GM12878 (cell line): Measurements from ENCODE around the gene IBA57. TPM values are rescaled to one million over a fixed set of nuclear protein-coding genes. Genes with fewer than 3 reads are reported as not detected.
"Not testable (repeated sequence)": the region's sequence is repeated elsewhere in the genome, so short reads cannot be mapped to it uniquely, and the experiment has no call there.

Experiments used
- ATAC-seq: fragments of 200-7000 bp; cut with Tn5 transposase; 3 replicates; pipeline ENCODE4 v1.9.1; 2020; ENCODE audit warnings: mild to moderate bottlenecking, moderate library complexity
- BruUV-seq: library from RNA; stranded (reverse); fragments of 400-500 nt; replicated peaks from 2 replicates; lab custom pipeline; 2021; lab: Mats Ljungman, UMichigan
- CTCF ChIA-PET: fragments of 300-600 bp; sonication (Branson Sonifier 250); formaldehyde crosslinking; extraction: SDS; loops from one replicate; lab custom pipeline; 2021; ENCODE audit warnings: inconsistent platforms; lab: Yijun Ruan, JAX
- POLR2A ChIA-PET: fragments of 350-600 bp; formaldehyde crosslinking; extraction: SDS; loops from one replicate; lab custom pipeline; 2021; ENCODE audit warnings: inconsistent platforms; lab: Charles Lee
- RAD21 ChIA-PET: fragments of 300-600 bp; sonication (Branson Sonifier 250); formaldehyde crosslinking; loops from one replicate; lab custom pipeline; 2023; ENCODE audit warnings: antibody characterized with exemption; ENCODE audit not compliant: unreplicated experiment; lab: Charles Lee
- SMC1A ChIA-PET: fragments of 300-600 bp; sonication (Branson Sonifier 250); formaldehyde crosslinking; loops from one replicate; lab custom pipeline; 2023; ENCODE audit not compliant: unreplicated experiment, uncharacterized antibody; lab: Charles Lee
- DNase-seq: peaks from one replicate; pipeline ENCODE4 v3.0.0-alpha.2; 2011; ENCODE audit warnings: low read depth, low spot score
- FAIRE-seq: peaks from 3 replicates; lab custom pipeline; 2011; peaks lifted over from hg19 to GRCh38; lab: Jason Lieb, UNC
- H2AFZ ChIP-seq: 2 replicates; pipeline ENCODE4 v1.6.0; 2011; ENCODE audit warnings: low read depth, low read length, control low read depth; ENCODE audit not compliant: control insufficient read depth
- H3K27ac ChIP-seq: 2 replicates; pipeline ENCODE4 v1.5.1; 2011; ENCODE audit warnings: control low read depth; ENCODE audit not compliant: control insufficient read depth, insufficient read depth
- H3K27me3 ChIP-seq, 2 experiments: replicated peaks in 1 of 2; 2 replicates each; pipeline versions ENCODE4 v1.6.0 to v1.6.1; 2011; ENCODE audit warnings: low read length in 1 of 2; ENCODE audit not compliant: control insufficient read depth in 2 of 2, insufficient read depth in 2 of 2
- H3K36me3 ChIP-seq, 2 experiments: 2 replicates each; pipeline ENCODE4 v1.5.1; 2011; ENCODE audit warnings: low read length in 1 of 2; ENCODE audit not compliant: control insufficient read depth in 2 of 2, insufficient read depth in 2 of 2
- H3K4me1 ChIP-seq: 2 replicates; pipeline ENCODE4 v1.6.1; 2011; ENCODE audit warnings: mild to moderate bottlenecking, low read length, moderate library complexity, mixed read lengths; ENCODE audit not compliant: control insufficient read depth, insufficient read depth
- H3K4me2 ChIP-seq: 2 replicates; pipeline ENCODE4 v1.6.0; 2011; ENCODE audit warnings: control low read depth; ENCODE audit not compliant: control insufficient read depth, insufficient read depth
- H3K4me3 ChIP-seq: fragments of 200-600 bp; sonication (generic); 2 replicates; pipeline ENCODE4 v1.5.1; 2016
- H3K79me2 ChIP-seq: 2 replicates; pipeline ENCODE4 v1.6.0; 2011; ENCODE audit warnings: low read length; ENCODE audit not compliant: control insufficient read depth, insufficient read depth
- H3K9ac ChIP-seq: 2 replicates; pipeline ENCODE4 v1.8.0; 2011; ENCODE audit warnings: low read length, control low read depth, mixed read lengths; ENCODE audit not compliant: control insufficient read depth, insufficient read depth
- H3K9me3 ChIP-seq: replicated peaks from 3 replicates; pipeline ENCODE4 v1.5.1; 2011; ENCODE audit warnings: mild to moderate bottlenecking, low read length; ENCODE audit not compliant: control insufficient read depth, insufficient read depth
- H4K20me1 ChIP-seq: 2 replicates; pipeline ENCODE4 v1.6.0; 2011; ENCODE audit not compliant: control insufficient read depth, insufficient read depth
- CHD1 ChIP-seq: IDR thresholded peaks from 2 replicates; pipeline ENCODE4 v1.6.1; 2012; ENCODE audit warnings: low read depth, low read length, improper control_type of control experiment
- FOS ChIP-seq: IDR thresholded peaks from 3 replicates; pipeline ENCODE4 v1.6.1; 2011; ENCODE audit warnings: borderline replicate concordance; ENCODE audit not compliant: insufficient read length; ENCODE audit errors: extremely low read depth
- MTA2 ChIP-seq: fragments of 450-650 bp; IDR thresholded peaks from 2 replicates; pipeline ENCODE4 v1.6.1; 2016; ENCODE audit warnings: low read depth, mild to moderate bottlenecking, moderate library complexity
- PBX3 ChIP-seq: IDR thresholded peaks from 2 replicates; pipeline ENCODE4 v1.6.1; 2011; ENCODE audit warnings: mild to moderate bottlenecking, low read depth, low read length, moderate library complexity; ENCODE audit not compliant: insufficient replicate concordance
- RELA ChIP-seq: fragments of 450-650 bp; IDR thresholded peaks from 2 replicates; pipeline ENCODE4 v1.8.0; 2014; ENCODE audit warnings: borderline replicate concordance; ENCODE audit not compliant: partially characterized antibody
- SMARCA5 ChIP-seq: fragments of 450-650 bp; IDR thresholded peaks from 2 replicates; pipeline ENCODE4 v1.6.1; 2017; ENCODE audit warnings: mild to moderate bottlenecking
- TAF1 ChIP-seq: IDR thresholded peaks from 2 replicates; pipeline ENCODE4 v1.6.1; 2011; ENCODE audit warnings: mild to moderate bottlenecking, low read depth, low read length, borderline replicate concordance
- TCF7 ChIP-seq: IDR thresholded peaks from 2 replicates; pipeline ENCODE4 v1.6.1; 2014; ENCODE audit warnings: antibody characterized with exemption, borderline replicate concordance
- ZZZ3 ChIP-seq: IDR thresholded peaks from 2 replicates; pipeline ENCODE4 v1.6.1; 2011; ENCODE audit warnings: low read depth; ENCODE audit not compliant: control insufficient read depth, insufficient read length
- WGBS: methylation state at CpG from one replicate; pipeline ENCODE4 v1.1.6; 2016; ENCODE audit warnings: low lambda C conversion rate; ENCODE audit not compliant: insufficient replicate concordance, insufficient coverage; ENCODE audit errors: missing lambda C conversion rate; 5-methylcytosine and 5-hydroxymethylcytosine counted together
- in situ Hi-C: fragments of 300-500 bp; cut with MboI; formaldehyde crosslinking; loops from 9 replicates; pipeline ENCODE4 v1.14.3; 2018; ENCODE audit warnings: mixed read lengths
- intact Hi-C: fragments of 100-400 bp; cut with micrococcal nuclease; formaldehyde crosslinking; loops from one replicate; pipeline ENCODE4 v1.14.2; 2022; ENCODE audit not compliant: unreplicated experiment
- polyA plus RNA-seq, 11 experiments: library from polyadenylated mRNA; depleted of rRNA in 4 of 11; unstranded in 6 of 11; stranded (reverse) in 5 of 11; fragments of >200 nt; fragmentation: Nextera tagmentation in 4 of 11; fragmentation: Illumina TruSeq in 1 of 11; extraction: Ambion mirVana in 4 of 11; extraction: Trizol in 1 of 11; gene quantifications; 1 replicate in 1 of 11; 2 replicates in 10 of 11; pipeline versions ENCODE4 v1.2.1 to v1.2.3, GENCODE V29; 2011 to 2016; ENCODE audit warnings: inconsistent platforms in 2 of 11, missing spikeins in 2 of 11, low read depth in 1 of 11
- total RNA-seq, 4 experiments: library from RNA; depleted of rRNA in 3 of 4; stranded (reverse); fragments of >200 nt in 3 of 4; fragmentation: Illumina TruSeq in 1 of 4; extraction: Trizol in 1 of 4; gene quantifications; 2 replicates each; pipeline versions ENCODE4 v1.2.1 to v1.2.3, GENCODE V29; 2013 to 2021
- TF ChIP-seq, protein P1 (sequence below): IDR thresholded peaks from 2 replicates; pipeline ENCODE4 v1.6.1; 2012; ENCODE audit warnings: mild to moderate bottlenecking, low read depth, low read length

Gene IBA57
- total and polyA plus RNA-seq, 10 of the 15 experiments (the other 5 are each of a cell fraction or from before 2014, with no cell fraction given) = 0.51 to 8.6 (median 3.7) TPM

- TF ChIP-seq MTA2 (no peak), FOS (no peak)
- TF ChIP-seq, all 136 proteins: peak for 2
Observed at GRCh38 chr1:228226956-228227791, 61.6 kb downstream of the IBA57 start (continued).

DNA sequence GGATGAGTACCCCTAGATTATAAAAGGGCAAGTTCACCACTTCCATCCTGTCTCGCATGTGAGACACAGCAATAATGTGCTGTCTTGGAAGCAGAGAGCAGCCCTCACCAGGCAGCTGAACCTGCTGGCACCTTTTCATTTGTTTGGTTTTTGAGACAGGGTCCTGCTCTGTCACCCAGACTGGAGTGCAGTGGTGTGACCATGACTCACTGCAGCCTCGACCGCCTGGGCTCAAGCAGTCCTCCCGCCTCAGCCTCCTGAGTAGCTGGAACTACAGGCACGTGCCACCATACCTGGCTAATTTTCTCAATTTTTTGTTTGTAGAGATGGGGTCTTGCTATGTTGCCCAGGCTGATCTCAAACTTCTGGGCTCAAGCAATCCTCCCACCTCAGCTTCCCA lies 62.5 kb downstream of the IBA57 start:
- CTCF ChIA-PET, SMC1A ChIA-PET, H3K79me2 ChIP-seq, H2AFZ ChIP-seq, RAD21 ChIA-PET, H3K4me2 ChIP-seq, in situ Hi-C loops, POLR2A ChIA-PET, H3K27ac ChIP-seq, intact Hi-C loops, H3K9ac ChIP-seq, H3K9me3 ChIP-seq, H3K4me1 ChIP-seq, H3K4me3 ChIP-seq, BruUV-seq, H3K27me3 ChIP-seq, ATAC-seq, H4K20me1 ChIP-seq, DNase-seq, FAIRE-seq, H3K36me3 ChIP-seq: not testable (repeated sequence)
- WGBS = 47% methylated on average over 5 of the region's 5 CpGs

- Histone ChIP-seq H3K4me2 (no peak overlapping the region), H3K36me3 (no peaks in the 10 kb centered on the region), H2AFZ (no peak overlapping the region), H3K9me3 (no peaks in the 10 kb centered on the region; the same call in 2 of the 3 replicates), H3K4me3 (no peak overlapping the region), H3K4me1 (no peaks in the 10 kb centered on the region), H3K9ac (no peak overlapping the region), H3K79me2 (no peaks in the 10 kb centered on the region), H4K20me1 (no peaks in the 10 kb centered on the region), H3K27me3 (no peaks in the 10 kb centered on the region), H3K27ac (no peak overlapping the region)
- no peak for DNase-seq
- no TSS peak for BruUV-seq
- ChIA-PET POLR2A (no interaction called here), RAD21 (no interaction called here), SMC1A (no interaction called here), CTCF (interaction anchor here (1.5 kb wide), 1 partner anchor 98 kb away, joined by 3 read pairs; no protein-coding TSS in a partner anchor)
- intact Hi-C loops (no loop called here), in situ Hi-C loops (no loop called here)
- no peak for ATAC-seq
- 53% methylated on average over 5 of the region's 5 CpGs for WGBS
- no peak for FAIRE-seq
- TF ChIP-seq PBX3 (no peak), ZZZ3 (no peak), SMARCA5 (no peak), TCF7 (no peak), RELA (no peak), CHD1 (no peak), TAF1 (no peak)
- TF ChIP-seq, protein P1, sequence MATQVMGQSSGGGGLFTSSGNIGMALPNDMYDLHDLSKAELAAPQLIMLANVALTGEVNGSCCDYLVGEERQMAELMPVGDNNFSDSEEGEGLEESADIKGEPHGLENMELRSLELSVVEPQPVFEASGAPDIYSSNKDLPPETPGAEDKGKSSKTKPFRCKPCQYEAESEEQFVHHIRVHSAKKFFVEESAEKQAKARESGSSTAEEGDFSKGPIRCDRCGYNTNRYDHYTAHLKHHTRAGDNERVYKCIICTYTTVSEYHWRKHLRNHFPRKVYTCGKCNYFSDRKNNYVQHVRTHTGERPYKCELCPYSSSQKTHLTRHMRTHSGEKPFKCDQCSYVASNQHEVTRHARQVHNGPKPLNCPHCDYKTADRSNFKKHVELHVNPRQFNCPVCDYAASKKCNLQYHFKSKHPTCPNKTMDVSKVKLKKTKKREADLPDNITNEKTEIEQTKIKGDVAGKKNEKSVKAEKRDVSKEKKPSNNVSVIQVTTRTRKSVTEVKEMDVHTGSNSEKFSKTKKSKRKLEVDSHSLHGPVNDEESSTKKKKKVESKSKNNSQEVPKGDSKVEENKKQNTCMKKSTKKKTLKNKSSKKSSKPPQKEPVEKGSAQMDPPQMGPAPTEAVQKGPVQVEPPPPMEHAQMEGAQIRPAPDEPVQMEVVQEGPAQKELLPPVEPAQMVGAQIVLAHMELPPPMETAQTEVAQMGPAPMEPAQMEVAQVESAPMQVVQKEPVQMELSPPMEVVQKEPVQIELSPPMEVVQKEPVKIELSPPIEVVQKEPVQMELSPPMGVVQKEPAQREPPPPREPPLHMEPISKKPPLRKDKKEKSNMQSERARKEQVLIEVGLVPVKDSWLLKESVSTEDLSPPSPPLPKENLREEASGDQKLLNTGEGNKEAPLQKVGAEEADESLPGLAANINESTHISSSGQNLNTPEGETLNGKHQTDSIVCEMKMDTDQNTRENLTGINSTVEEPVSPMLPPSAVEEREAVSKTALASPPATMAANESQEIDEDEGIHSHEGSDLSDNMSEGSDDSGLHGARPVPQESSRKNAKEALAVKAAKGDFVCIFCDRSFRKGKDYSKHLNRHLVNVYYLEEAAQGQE = no peak
Observed at GRCh38 chr1:228228601-228229074, 63.0 kb downstream of the IBA57 start.
